ENCODE data around the gene ZBTB7A.

Gene ZBTB7A

GRCh38 chr19:4035582-4035981 is 31.1 kb downstream of the ZBTB7A start:
- Histone ChIP-seq H3K4me3 (ENCODE audit: low read depth, low read length) (no peak overlapping the region), H3K27me3 (ENCODE audit: insufficient read depth, low read depth, severe bottlenecking) (no peaks in the 10 kb centered on the region), H3K27ac (no peak overlapping the region), H3K9me3 (ENCODE audit: severe bottlenecking) (no peaks in the 10 kb centered on the region), H3K36me3 (peaks cover 54% of the 10 kb centered on the region)
- DNase-seq, result no peak
- no peak for TF ChIP-seq CTCF (IDR thresholded peaks at IDR 0.05; ENCODE audit: low read depth, low read length)

- Histone ChIP-seq H3K9me3 (ENCODE audit: severe bottlenecking) (no peaks in the 10 kb centered on the region), H3K4me3 (ENCODE audit: low read depth, low read length) (no peak overlapping the region), H3K36me3 (peaks cover 54% of the 10 kb centered on the region), H3K27ac (no peak overlapping the region), H3K27me3 (ENCODE audit: insufficient read depth, low read depth, severe bottlenecking) (no peaks in the 10 kb centered on the region)
- no peak for TF ChIP-seq CTCF (IDR thresholded peaks at IDR 0.05; ENCODE audit: low read depth, low read length)
- no peak for DNase-seq
These were observed 31.6 kb downstream of the ZBTB7A start for GRCh38 chr19:4035018-4035566.

- H3K27me3 ChIP-seq (ENCODE audit: insufficient read depth, low read depth, severe bottlenecking), result no peaks in the 10 kb centered on the region
- no peak for TF ChIP-seq CTCF (IDR thresholded peaks at IDR 0.05; ENCODE audit: low read depth, low read length)
- no peaks in the 10 kb centered on the region for H3K9me3 ChIP-seq (ENCODE audit: severe bottlenecking)
- no peak overlapping the region for H3K4me3 ChIP-seq (ENCODE audit: low read depth, low read length)
- no peak for DNase-seq
- peaks cover 54% of the 10 kb centered on the region for H3K36me3 ChIP-seq
- no peak overlapping the region for H3K27ac ChIP-seq
These were observed 32.4 kb downstream of the ZBTB7A start for GRCh38 chr19:4034048-4035017.

- Histone ChIP-seq H3K36me3 (peaks cover 63% of the 10 kb centered on the region), H3K4me3 (ENCODE audit: low read depth, low read length) (no peak overlapping the region), H3K27me3 (ENCODE audit: insufficient read depth, low read depth, severe bottlenecking) (no peaks in the 10 kb centered on the region), H3K27ac (no peak overlapping the region), H3K9me3 (ENCODE audit: severe bottlenecking) (no peaks in the 10 kb centered on the region)
- no peak for DNase-seq
- TF ChIP-seq CTCF (IDR thresholded peaks at IDR 0.05; ENCODE audit: low read depth, low read length), result no peak
These were observed 33.4 kb downstream of the ZBTB7A start for GRCh38 chr19:4033028-4033956.

GRCh38 chr19:4032436-4032835 is 34.3 kb downstream of the ZBTB7A start:
- H3K27ac ChIP-seq, result no peak overlapping the region
- DNase-seq, result no peak
- H3K27me3 ChIP-seq (ENCODE audit: insufficient read depth, low read depth, severe bottlenecking), result no peaks in the 10 kb centered on the region
- no peak for TF ChIP-seq CTCF (IDR thresholded peaks at IDR 0.05; ENCODE audit: low read depth, low read length)
- H3K9me3 ChIP-seq (ENCODE audit: severe bottlenecking), result no peaks in the 10 kb centered on the region
- peaks cover 63% of the 10 kb centered on the region for H3K36me3 ChIP-seq
- H3K4me3 ChIP-seq (ENCODE audit: low read depth, low read length), result no peak overlapping the region
